Activated B cell treated with CpG ODN at 0.5 μM for 24 hours (primary cell): ENCODE measurements around the gene ZNF362. TPM values are rescaled to one million over a fixed set of nuclear protein-coding genes. Genes with fewer than 3 reads are reported as not detected.

Experiments used
- ATAC-seq: fragments of 200-7000 bp; cut with Tn5 transposase; one replicate; pipeline ENCODE4 v1.10.0; 2021; ENCODE audit warnings: low read depth, mild to moderate bottlenecking, moderate library complexity
- CTCF ChIA-PET: fragments of 350-600 bp; sonication (Branson Sonifier 250); formaldehyde crosslinking; loops from one replicate; lab custom pipeline; 2021; ENCODE audit warnings: antibody characterized with exemption; lab: Charles Lee
- POLR2A ChIA-PET: fragments of 350-600 bp; sonication (Branson Sonifier 250); formaldehyde crosslinking; loops from one replicate; lab custom pipeline; 2021; ENCODE audit warnings: antibody characterized with exemption; lab: Charles Lee
- DNase-seq: peaks from one replicate; pipeline ENCODE4 v3.0.0; 2022
- H3K27ac Mint-ChIP-seq: one replicate; pipeline ENCODE4 v1.8.0; 2020; ENCODE audit warnings: mixed read lengths
- H3K27me3 Mint-ChIP-seq: one replicate; pipeline ENCODE4 v1.8.0; 2021; ENCODE audit warnings: mixed read lengths
- H3K36me3 Mint-ChIP-seq: one replicate; pipeline ENCODE4 v1.8.0; 2021; ENCODE audit warnings: low read depth, mixed read lengths
- H3K4me1 Mint-ChIP-seq: one replicate; pipeline ENCODE4 v1.8.0; 2021; ENCODE audit warnings: mixed read lengths
- H3K4me3 Mint-ChIP-seq: one replicate; pipeline ENCODE4 v1.8.0; 2020; ENCODE audit warnings: mild to moderate bottlenecking, mixed read lengths
- H3K9me3 Mint-ChIP-seq: one replicate; pipeline ENCODE4 v1.8.0; 2020; ENCODE audit warnings: mixed read lengths
- CTCF ChIP-seq: fragments of 200-600 bp; IDR thresholded peaks from one replicate; pipeline ENCODE4 v1.8.0; 2022; ENCODE audit warnings: antibody characterized with exemption, mild to moderate bottlenecking
- intact Hi-C: fragments of 100-400 bp; cut with micrococcal nuclease; formaldehyde crosslinking; loops from one replicate; pipeline ENCODE4 v1.15.1; 2024
- total RNA-seq: library from RNA; stranded (reverse); gene quantifications from 2 replicates; pipeline ENCODE4 v1.2.3, GENCODE V29; 2022

ZNF362 gene
- total RNA-seq, 1 donor from 2014 or later, result 17.7 TPM

GRCh38 chr1:33260439-33260838 lies 4.1 kb downstream of the ZNF362 start:
- ChIA-PET CTCF (no interaction called here), POLR2A (no interaction called here)
- Mint-ChIP-seq H3K27ac (no peak overlapping the region), H3K4me3 (no peak overlapping the region), H3K27me3 (no peaks in the 10 kb centered on the region), H3K4me1 (peaks cover 32% of the 10 kb centered on the region), H3K36me3 (peaks cover 10% of the 10 kb centered on the region), H3K9me3 (no peaks in the 10 kb centered on the region)
- intact Hi-C loops, result no loop called here
- no peak for DNase-seq
- ATAC-seq, result no peak
- no peak for TF ChIP-seq CTCF

- ChIA-PET CTCF (no interaction called here), POLR2A (no interaction called here)
- Mint-ChIP-seq H3K9me3 (no peaks in the 10 kb centered on the region), H3K27ac (no peak overlapping the region), H3K4me1 (peaks cover 32% of the 10 kb centered on the region), H3K36me3 (peaks cover 10% of the 10 kb centered on the region), H3K27me3 (no peaks in the 10 kb centered on the region), H3K4me3 (no peak overlapping the region)
- DNase-seq, result no peak
- no peak for ATAC-seq
- TF ChIP-seq CTCF, result no peak
- intact Hi-C loops, result no loop called here
These were observed 5.1 kb downstream of the ZNF362 start for GRCh38 chr1:33261344-33261743.

- DNase-seq (no peak), ATAC-seq (no peak)
- intact Hi-C loops, result no loop called here
- H3K27ac Mint-ChIP-seq, result no peak overlapping the region
- ChIA-PET POLR2A (no interaction called here), CTCF (no interaction called here)
- H3K4me1 Mint-ChIP-seq, result peaks cover 10% of the 10 kb centered on the region
- H3K4me3 Mint-ChIP-seq, result no peak overlapping the region
- no peaks in the 10 kb centered on the region for H3K9me3 Mint-ChIP-seq
- H3K27me3 Mint-ChIP-seq, result no peaks in the 10 kb centered on the region
- no peak for TF ChIP-seq CTCF
- peaks cover 7% of the 10 kb centered on the region for H3K36me3 Mint-ChIP-seq
These were observed 7.7 kb downstream of the ZNF362 start for GRCh38 chr1:33263890-33264504.

GRCh38 chr1:33265780-33266605 lies 9.7 kb downstream of the ZNF362 start:
- DNase-seq, result no peak
- Mint-ChIP-seq H3K9me3 (no peaks in the 10 kb centered on the region), H3K27me3 (no peaks in the 10 kb centered on the region), H3K36me3 (peaks cover 12% of the 10 kb centered on the region), H3K27ac (no peak overlapping the region), H3K4me1 (peaks cover 2% of the 10 kb centered on the region), H3K4me3 (no peak overlapping the region)
- no peak for ATAC-seq
- TF ChIP-seq CTCF, result no peak
- POLR2A ChIA-PET, result interaction anchor here (1.0 kb wide), 1 partner anchor 9 kb away, joined by 3 read pairs; no protein-coding TSS in a partner anchor
- CTCF ChIA-PET, result interaction anchor here (1.2 kb wide), 1 partner anchor 29 kb away, joined by 4 read pairs; no protein-coding TSS in a partner anchor
- intact Hi-C loops, result no loop called here

GRCh38 chr1:33266766-33267165 lies 10.5 kb downstream of the ZNF362 start:
- CTCF ChIA-PET, result no interaction called here
- no peak overlapping the region for H3K4me3 Mint-ChIP-seq

More at GRCh38 chr1:33266766-33267165, 10.5 kb downstream of the ZNF362 start:
- H3K27ac Mint-ChIP-seq, result no peak overlapping the region
- no peaks in the 10 kb centered on the region for H3K9me3 Mint-ChIP-seq
- H3K4me1 Mint-ChIP-seq, result no peaks in the 10 kb centered on the region
- POLR2A ChIA-PET, result no interaction called here
- intact Hi-C loops, result no loop called here
- no peak for DNase-seq
- peaks cover 12% of the 10 kb centered on the region for H3K36me3 Mint-ChIP-seq
- TF ChIP-seq CTCF, result no peak
- ATAC-seq, result no peak
- no peaks in the 10 kb centered on the region for H3K27me3 Mint-ChIP-seq
